Measurements from ENCODE around the gene FRAS1. TPM values are rescaled to one million over a fixed set of nuclear protein-coding genes. Genes with fewer than 3 reads are reported as not detected.

Gene FRAS1
- total and polyA plus RNA-seq, 2 of the 8 experiments (the other 6 are each of a cell fraction or from before 2014, with no cell fraction given) = 38.5 to 109 TPM

DNA sequence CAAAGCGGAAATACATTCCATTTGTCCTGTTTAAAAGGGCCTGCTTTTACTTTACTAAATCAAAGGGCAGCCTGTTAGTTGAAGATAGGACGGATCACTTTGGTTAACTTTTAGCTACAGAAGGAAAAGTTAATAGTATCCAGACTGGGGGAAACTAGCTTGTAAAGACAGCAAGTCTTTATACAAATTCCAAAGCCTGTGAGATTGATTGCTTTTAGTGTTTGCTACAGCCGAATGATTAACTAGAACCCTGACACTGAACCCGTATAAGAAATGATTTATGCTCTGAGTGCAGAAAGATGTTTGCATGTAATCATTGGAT lies 93.4 kb downstream of the FRAS1 start:
- CTCF ChIA-PET (ENCODE audit: partially characterized antibody) = interaction anchor here (0.9 to 2.2 kb wide), 4 partner anchors 21 to 191 kb away, joined by 3 to 4 read pairs (median 4); no protein-coding TSS in a partner anchor
- Histone ChIP-seq H2BK20ac (ENCODE audit: low read length) (no peak overlapping the region), H3K36me3 (ENCODE audit: control insufficient read depth in 2 of 4, insufficient read depth in 4 of 4, low read length in 3 of 4) (no peaks in the 10 kb centered on the region), H3K56ac (replicated peaks; ENCODE audit: insufficient read length, low read depth, low read length) (no peak overlapping the region), H3K4me3 (ENCODE audit: extremely low read depth in 1 of 4, insufficient read depth in 2 of 4, low read depth in 3 of 4, low read length in 4 of 4) (no peak overlapping the region), H4K20me1 (replicated peaks in 1 of 2; ENCODE audit: control insufficient read depth in 1 of 2, insufficient read depth in 2 of 2, low read length in 2 of 2) (peaks cover 2 to 10% of the 10 kb centered on the region in 2 experiments), H3K79me1 (ENCODE audit: low read depth, low read length) (peaks cover 2% of the 10 kb centered on the region; the same call in 1 of the 2 replicates), H2AK5ac (ENCODE audit: low read depth, low read length) (no peak overlapping the region), H2AFZ (ENCODE audit: low read length) (no peak overlapping the region), H3K4me1 (replicated peaks in 1 of 4; ENCODE audit: control insufficient read depth in 3 of 4, insufficient read depth in 4 of 4, low read length in 3 of 4) (peaks cover 0 to 8% (median 4%) of the 10 kb centered on the region in 4 experiments; a peak in 4 of 7 replicates), H4K91ac (replicated peaks; ENCODE audit: insufficient read length, low read length) (no peak overlapping the region), H3K4ac (replicated peaks; ENCODE audit: insufficient read length, low read depth, low read length) (no peak overlapping the region), H3K18ac (ENCODE audit: extremely low read depth, low read length) (no peak overlapping the region), H3K23ac (ENCODE audit: insufficient read length) (no peak overlapping the region), H4K8ac (ENCODE audit: extremely low read depth, insufficient read depth, low read length) (no peak overlapping the region), H3K79me2 (ENCODE audit: control insufficient read depth in 1 of 2, insufficient read depth in 2 of 2, low read length in 2 of 2) (peaks cover 4 to 100% of the 10 kb centered on the region in 2 experiments; a peak in 3 of 4 replicates), H3K4me2 (ENCODE audit: insufficient read depth in 1 of 2, low read depth in 2 of 2, low read length in 2 of 2) (no peak overlapping the region), H4K5ac (ENCODE audit: insufficient read length, low read depth, low read length) (no peak overlapping the region), H2BK5ac (ENCODE audit: low read depth, low read length) (no peak overlapping the region), H3K23me2 (ENCODE audit: low read depth, low read length) (no peaks in the 10 kb centered on the region), H3K9me3 (ENCODE audit: insufficient read depth in 2 of 2, low read depth in 1 of 2, low read length in 1 of 2) (no peaks in the 10 kb centered on the region), H2BK15ac (ENCODE audit: low read length) (no peak overlapping the region), H2BK120ac (replicated peaks; ENCODE audit: low read depth, low read length) (no peak overlapping the region), H3K9ac (replicated peaks in 1 of 4; ENCODE audit: extremely low read depth in 1 of 4, low read depth in 3 of 4, low read length in 3 of 4) (no peak overlapping the region), H3K14ac (ENCODE audit: insufficient read length) (no peak overlapping the region), H2BK12ac (ENCODE audit: low read depth, low read length) (no peak overlapping the region), H3K27me3 (replicated peaks in 1 of 4; ENCODE audit: control insufficient read depth in 3 of 4, extremely low read depth in 1 of 4, insufficient read depth in 3 of 4, low read length in 3 of 4) (no peaks in the 10 kb centered on the region), H3K27ac (ENCODE audit: low read depth, low read length) (no peak overlapping the region)
- WGBS, 2 experiments (ENCODE audit: extremely low coverage in 1 of 2, insufficient coverage in 1 of 2, insufficient read length in 1 of 2, insufficient replicate concordance in 2 of 2, low coverage in 1 of 2, low lambda C conversion rate in 2 of 2, missing lambda C conversion rate in 1 of 2) = 90% methylated on average over 4 of the region's 4 CpGs; no CpG with 5 or more reads in 1 of the 2 experiments
- FAIRE-seq (no peak), DNase-seq (ENCODE audit: low read depth in 1 of 2, low spot score in 2 of 2) (no peak)
- POLR2A ChIA-PET (ENCODE audit: partially characterized antibody) = interaction anchor here (1.3 to 1.4 kb wide), 2 partner anchors 15 to 90 kb away, joined by 3 read pairs; no protein-coding TSS in a partner anchor
- TF ChIP-seq TEAD4 (IDR thresholded peaks at IDR 0.05; ENCODE audit: low read depth, low read length) (no peak), KDM1A (IDR thresholded peaks at IDR 0.05; ENCODE audit: borderline replicate concordance, low read length) (no peak), TAF7 (optimal IDR thresholded peaks at IDR 0.05; ENCODE audit: borderline replicate concordance, low read depth, low read length) (no peak), ZNF274 (IDR thresholded peaks at IDR 0.05; ENCODE audit: borderline replicate concordance, extremely low read depth, low read length) (no peak), PHF8 (conservative IDR thresholded peaks at IDR 0.05; ENCODE audit: low read depth, low read length) (no peak), NANOG (IDR thresholded peaks at IDR 0.05; ENCODE audit: insufficient read depth, low read depth, low read length, poor library complexity, severe bottlenecking) (no peak), HDAC2 (IDR thresholded peaks at IDR 0.05; ENCODE audit: borderline replicate concordance in 1 of 2, low read depth in 2 of 2, low read length in 2 of 2) (no peak), TAF1 (IDR thresholded peaks at IDR 0.05; ENCODE audit: low read depth, low read length) (no peak), CEBPB (IDR thresholded peaks at IDR 0.05; ENCODE audit: low read depth, low read length) (no peak), FOSL1 (IDR thresholded peaks at IDR 0.05; ENCODE audit: insufficient read depth, low read depth, low read length) (no peak)
- TF ChIP-seq, protein P1, sequence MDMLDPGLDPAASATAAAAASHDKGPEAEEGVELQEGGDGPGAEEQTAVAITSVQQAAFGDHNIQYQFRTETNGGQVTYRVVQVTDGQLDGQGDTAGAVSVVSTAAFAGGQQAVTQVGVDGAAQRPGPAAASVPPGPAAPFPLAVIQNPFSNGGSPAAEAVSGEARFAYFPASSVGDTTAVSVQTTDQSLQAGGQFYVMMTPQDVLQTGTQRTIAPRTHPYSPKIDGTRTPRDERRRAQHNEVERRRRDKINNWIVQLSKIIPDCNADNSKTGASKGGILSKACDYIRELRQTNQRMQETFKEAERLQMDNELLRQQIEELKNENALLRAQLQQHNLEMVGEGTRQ (IDR thresholded peaks at IDR 0.05; ENCODE audit: low read length) = no peak

Measured in H1 (cell line).